Stimulated activated CD4-positive, alpha-beta T cell treated with anti-CD3 and anti-CD28 coated beads, Interleukin-4, amount 100 ng/mL, for 48 hours (primary cell): ENCODE results near the gene FKBP5.
"Not testable (repeated sequence)": the region's sequence is repeated elsewhere in the genome, so short reads cannot be mapped to it uniquely, and the experiment has no call there.

ENCODE experiments used
- DNase-seq, 2 donors: peaks; one replicate each; pipeline ENCODE4 v3.0.0-alpha.2; 2020; ENCODE audit warnings: low read depth in 2 of 2

FKBP5 gene

DNA sequence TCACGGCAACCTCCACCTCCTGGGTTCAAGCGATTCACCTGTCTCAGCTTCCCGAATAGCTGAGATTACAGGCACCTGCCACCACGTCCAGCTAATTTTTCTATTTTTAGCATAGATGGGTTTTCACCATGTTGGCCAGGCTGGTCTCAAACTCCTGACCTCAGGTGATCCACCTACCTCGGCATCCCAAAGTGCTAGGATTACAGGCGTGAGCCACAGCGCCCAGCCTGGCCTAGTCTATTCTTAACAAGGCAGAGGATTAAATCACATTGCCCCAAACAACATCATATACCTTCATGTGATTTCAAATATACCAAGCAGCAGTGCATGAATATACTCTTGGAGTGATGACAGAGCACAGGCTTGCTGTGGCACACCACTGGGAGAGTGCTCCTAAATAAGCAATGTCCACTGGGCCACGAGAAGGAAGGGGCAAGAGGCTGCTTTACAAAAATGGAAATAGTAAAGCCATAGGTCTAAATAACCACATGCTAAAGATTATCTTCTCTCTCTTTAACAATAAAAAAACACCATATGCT lies 99.4 kb downstream of the FKBP5 start:
- DNase-seq: no peak

GRCh38 chr6:35587167-35587566 lies 101.5 kb downstream of the FKBP5 start:
- no peak for DNase-seq

- DNase-seq: no peak
Measured at GRCh38 chr6:35586542-35586941, 102.2 kb downstream of the FKBP5 start.

- DNase-seq: no peak
Measured at GRCh38 chr6:35585658-35586057, 103.1 kb downstream of the FKBP5 start.

DNA sequence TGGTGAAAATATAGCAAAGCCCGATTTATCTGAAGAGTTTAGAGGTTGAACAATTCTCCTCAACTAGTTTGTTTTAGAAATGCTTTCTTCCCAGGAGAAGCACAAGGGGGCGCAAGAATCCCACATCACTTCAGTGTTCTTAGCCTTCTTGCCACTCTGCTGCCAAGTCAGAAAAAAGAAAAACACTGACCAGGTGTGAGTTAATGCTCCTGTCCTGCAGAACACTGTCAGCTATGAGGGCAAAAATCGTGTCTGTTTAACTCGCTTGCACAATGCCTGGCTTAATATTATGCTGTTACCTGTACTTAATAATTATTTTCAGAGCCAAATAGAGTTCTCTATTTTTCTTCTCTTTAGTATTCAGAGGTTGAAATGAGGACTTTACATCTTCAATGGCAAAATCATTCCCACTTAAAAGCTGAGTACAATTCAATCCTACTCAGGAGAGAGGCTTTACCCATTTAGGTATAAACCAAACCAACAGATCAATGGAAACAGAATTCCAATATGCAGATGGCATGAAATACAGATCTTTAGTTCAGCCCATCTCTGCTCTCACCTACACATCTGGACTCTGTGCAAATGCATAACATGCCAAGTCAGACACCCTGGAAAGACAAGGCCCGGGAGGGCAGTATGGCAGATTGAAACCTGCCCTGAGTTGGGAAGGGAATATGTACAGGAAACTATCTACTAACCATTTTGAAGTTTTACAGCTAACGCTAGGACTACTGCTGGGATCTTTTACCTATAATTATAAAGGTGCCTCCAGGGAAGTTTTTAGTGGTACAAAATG lies 104.6 kb downstream of the FKBP5 start:
- peak; percentile 59 to 61 for DNase-seq

DNA sequence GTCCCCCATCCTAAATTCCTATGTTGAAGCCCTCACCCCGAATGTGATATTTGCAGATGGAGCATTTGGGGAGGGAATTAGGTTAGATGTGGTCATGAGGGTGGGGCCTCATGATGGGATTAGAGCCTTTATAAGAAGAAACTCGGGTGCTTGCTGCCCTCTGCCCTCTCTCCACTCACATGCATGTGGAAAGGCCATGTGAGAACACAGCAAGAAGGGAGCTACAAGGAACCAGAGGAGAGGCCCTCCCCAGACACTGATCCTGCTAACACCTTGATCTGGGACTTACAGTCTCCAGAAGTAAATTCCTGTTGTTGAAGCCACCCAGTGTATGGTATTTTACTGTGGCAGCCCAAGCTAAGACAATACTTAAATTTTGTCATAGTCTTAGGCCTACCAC lies 106.4 kb downstream of the FKBP5 start:
- DNase-seq: no peak

GRCh38 chr6:35581633-35582032 lies 107.1 kb downstream of the FKBP5 start:
- no peak for DNase-seq

- no peak for DNase-seq
Measured at GRCh38 chr6:35580836-35581235, 107.9 kb downstream of the FKBP5 start.

DNA sequence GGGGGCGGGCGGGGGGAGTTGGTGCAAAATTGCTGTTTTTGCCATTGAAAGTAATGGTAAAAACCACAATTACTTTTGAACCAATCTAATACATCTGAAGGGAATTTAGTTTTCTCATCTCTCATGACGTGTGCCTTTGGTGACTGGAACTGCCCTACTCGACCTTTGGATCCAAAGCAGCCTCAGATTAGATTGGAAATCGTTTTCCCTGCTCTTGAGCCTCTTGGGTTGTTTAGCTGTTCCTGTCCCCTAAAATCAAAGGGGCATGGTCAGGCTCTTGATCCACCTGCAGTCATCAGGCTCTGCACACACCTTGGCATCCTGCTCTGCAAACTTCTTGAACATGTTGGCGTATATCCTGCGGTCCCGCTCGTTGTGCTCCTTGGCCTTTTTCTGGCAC lies 112.0 kb downstream of the FKBP5 start:
- DNase-seq: no peak

- DNase-seq: no peak
Measured at GRCh38 chr6:35573495-35574110, 115.1 kb downstream of the FKBP5 start.

DNA sequence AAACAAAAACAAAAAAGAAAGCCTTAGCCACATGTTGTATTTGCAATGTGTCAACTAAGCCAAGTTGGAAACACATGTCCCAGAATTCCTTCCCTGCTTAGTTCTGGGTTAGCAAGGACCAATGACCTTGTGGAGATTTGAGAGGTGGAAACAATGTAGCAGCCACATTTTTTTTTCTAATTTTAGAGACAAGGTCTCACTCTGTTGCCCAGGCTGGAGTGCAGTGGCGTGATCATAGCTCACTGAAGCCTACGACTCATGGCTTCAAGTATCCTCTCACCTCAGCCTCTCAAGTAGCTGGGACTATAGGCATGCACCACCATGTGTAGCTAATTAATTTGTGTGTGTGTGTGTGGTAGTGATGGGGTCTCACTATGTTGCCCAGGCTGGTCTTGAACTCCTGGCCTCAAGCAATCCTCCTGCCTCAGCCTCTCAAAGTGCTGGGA lies 117.8 kb downstream of the FKBP5 start:
- not testable (repeated sequence) for DNase-seq

- peak; percentile 28 to 39 for DNase-seq
Measured at GRCh38 chr6:35569011-35569461, 119.7 kb downstream of the FKBP5 start.

DNA sequence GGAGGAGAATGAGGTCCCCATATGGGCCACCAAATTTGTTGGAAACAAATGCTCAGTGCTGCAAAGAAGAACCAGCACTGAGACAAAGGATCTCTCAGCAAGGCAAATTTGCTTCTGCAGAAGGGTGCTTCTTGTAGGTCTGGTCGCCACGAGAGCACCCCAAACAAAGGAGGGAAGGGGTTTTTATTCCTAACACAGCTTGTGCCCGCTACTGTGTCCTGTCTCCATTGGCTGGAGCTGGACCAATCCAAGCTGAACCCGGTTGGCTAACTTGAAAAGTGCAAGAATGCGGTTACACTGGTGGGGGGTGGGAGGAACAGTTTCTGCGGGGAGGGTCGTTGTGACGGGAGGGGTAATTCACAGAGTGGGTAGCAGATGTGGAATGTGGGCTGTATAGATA lies 121.9 kb downstream of the FKBP5 start:
- no peak for DNase-seq

- DNase-seq: no peak
Measured at GRCh38 chr6:35564733-35565132, 124.0 kb downstream of the FKBP5 start.

DNA sequence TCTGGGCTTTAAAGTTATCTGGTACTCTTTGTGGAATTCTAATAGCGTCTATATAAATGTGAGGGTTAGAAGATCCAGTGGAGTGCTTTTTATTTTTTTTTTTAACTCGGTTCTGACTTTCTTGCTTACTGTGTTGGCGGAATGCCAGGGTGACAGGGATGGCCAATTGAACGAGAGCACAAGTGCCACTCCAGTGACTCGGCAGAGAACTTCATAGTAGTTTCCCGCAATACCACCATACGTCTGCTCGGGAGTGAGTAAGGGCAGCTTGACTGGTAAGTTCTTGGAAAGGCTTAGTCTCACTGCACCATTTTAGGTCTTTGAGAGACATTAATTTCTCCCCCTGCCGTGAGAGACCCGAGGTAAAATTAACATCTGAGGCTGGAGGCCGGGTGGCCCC lies 126.7 kb downstream of the FKBP5 start:
- no peak for DNase-seq

DNA sequence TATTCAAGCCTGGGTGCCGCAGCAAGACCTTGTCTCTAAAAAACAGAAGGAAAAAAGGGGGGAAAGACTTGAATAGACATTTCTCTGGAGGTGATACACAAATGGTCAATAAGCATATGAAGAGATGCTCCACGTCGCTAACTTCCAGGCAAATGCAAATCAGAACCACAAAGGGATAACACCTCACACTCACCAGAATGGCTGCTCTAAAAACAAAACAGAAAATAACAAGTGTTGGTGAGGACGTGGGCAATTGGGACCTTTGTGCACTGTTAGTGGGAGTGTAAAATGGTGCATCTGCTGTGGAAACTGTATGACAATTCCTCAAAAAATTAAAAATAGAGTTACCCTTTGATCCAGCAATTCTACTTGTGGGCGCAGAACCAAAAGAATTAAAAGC lies 127.6 kb downstream of the FKBP5 start:
- DNase-seq: no peak

- DNase-seq: no peak
Measured at GRCh38 chr6:35558571-35558970, 130.1 kb downstream of the FKBP5 start.

DNA sequence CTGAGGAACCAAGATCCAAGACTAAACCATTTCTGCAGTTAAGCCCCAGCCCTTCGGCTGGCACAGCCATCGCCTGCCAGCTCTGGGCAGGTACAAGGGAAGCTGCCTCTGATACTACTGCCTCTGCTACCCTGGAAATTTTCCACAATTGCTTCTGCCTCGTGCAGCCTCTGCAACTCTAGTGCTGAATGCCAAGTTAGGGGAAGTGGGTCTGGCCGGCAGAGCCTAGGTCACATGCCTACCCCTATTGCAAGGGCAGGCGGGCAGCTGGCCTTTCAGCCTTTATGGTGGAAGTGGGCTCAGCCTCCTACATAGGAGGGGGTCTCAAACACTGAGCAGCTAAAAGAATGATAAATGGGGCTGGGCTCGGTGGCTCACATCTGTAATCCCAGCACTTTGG lies 131.5 kb downstream of the FKBP5 start:
- DNase-seq: no peak

DNA sequence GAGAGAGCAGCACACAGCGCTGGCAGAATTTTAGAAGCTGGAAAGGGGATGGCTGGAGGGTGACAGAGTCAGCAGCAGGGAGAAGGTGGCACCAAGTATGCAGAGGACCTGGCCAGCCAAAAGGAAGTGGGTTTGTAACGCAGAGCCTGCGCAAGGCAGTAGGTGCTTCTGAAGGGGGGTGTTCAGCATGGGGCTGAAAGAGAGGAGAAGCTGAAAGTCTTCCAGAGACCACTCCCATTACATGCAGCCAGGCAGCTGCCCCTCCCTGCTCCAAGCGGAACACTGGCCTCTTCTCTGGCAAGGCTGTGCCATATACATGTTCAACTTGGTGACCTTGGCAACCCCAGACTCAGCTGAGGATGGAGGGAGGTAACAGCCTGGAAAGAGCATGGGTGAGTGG lies 133.9 kb downstream of the FKBP5 start:
- DNase-seq: no peak

GRCh38 chr6:35553315-35553714 lies 135.4 kb downstream of the FKBP5 start:
- no peak for DNase-seq

DNA sequence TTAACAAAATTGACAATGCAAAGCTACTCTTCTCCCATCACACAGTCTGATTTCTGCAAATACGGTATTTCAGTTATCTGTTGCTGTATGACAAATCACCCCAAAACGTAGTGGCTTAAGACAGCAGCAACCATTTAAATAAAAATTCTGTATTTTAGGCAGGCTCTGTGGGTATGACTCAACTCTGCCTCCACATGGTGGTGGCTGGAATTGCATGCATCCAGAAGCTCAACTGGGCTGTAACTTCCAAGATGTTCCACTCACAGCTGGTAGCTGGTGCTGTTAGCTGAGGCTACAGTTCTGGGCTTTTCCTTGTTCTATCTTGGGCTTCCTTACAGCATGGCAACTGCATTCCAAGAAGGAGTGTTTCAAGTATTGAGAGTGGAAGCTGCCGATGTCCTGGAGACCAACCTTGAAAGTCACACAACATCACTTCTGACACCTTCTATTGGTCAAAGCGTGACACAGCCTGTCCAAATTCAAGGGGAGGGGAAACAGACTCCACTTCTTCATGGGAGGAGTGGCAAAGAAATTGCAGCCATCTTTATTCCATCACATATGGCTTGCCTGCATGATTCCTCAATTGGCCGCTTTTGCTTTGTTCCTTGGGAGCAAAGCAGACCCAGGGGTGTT lies 136.3 kb downstream of the FKBP5 start:
- peak; percentile 46 to 56 for DNase-seq

- DNase-seq: no peak
Measured at GRCh38 chr6:35550437-35550836, 138.3 kb downstream of the FKBP5 start.

DNA sequence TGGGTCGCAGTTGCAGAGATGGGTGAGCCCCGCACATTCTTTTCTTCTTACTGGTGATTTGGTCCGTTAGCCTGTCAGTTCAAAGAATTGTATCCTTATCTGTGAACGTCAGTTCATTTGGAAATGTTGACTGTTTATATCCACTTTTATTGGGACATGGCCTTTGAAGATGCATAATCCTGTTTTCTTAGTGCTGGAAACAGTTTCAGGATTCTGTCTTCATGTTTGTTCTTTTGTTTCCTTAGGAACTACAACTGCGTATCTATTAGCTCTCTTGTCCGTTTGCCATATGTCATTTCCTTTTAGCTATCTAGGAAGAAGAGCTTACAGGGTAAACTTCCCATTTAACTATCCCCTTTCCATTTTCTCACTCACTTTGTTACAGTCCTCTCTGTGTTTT lies 141.0 kb downstream of the FKBP5 start:
- no peak for DNase-seq
